ENCODE results near the gene IFT20.
"Not testable (repeated sequence)": the region's sequence is repeated elsewhere in the genome, so short reads cannot be mapped to it uniquely, and the experiment has no call there.

Gene IFT20

DNA sequence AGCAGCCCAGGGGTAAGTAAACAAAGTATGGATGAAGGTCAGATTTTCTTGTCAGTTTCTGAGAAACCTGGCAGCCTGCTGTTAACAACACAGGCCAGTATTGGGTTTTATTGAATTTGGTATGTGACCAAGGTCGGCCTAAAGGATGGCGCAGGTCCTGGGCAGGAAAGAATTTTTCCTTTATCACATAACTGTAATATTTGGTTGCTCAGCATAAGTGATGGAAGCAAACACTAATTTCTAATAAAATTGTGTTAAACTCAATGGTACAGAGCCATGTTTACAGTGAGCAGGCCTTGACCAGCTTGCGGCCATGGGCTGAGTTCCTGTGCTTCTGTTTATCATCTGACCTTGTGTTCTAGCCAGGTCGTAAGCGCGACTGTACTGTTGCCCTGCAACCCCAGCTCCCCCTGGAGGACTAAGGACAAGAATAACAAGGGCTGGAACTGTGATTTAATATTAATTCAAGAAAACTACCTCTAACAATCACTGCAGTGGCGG, 11.5 kb upstream of the IFT20 start:
- no peak overlapping the region for H3K4me3 Mint-ChIP-seq
- DNase-seq = no peak
- H3K9me3 Mint-ChIP-seq = no peaks in the 10 kb centered on the region
- no peak overlapping the region for H3K27ac Mint-ChIP-seq
- no peaks in the 10 kb centered on the region for H3K27me3 Mint-ChIP-seq
- H3K36me3 Mint-ChIP-seq (ENCODE audit: low read depth) = peaks cover 97% of the 10 kb centered on the region
- H3K4me1 Mint-ChIP-seq (ENCODE audit: low read depth) = peaks cover 2% of the 10 kb centered on the region

DNA sequence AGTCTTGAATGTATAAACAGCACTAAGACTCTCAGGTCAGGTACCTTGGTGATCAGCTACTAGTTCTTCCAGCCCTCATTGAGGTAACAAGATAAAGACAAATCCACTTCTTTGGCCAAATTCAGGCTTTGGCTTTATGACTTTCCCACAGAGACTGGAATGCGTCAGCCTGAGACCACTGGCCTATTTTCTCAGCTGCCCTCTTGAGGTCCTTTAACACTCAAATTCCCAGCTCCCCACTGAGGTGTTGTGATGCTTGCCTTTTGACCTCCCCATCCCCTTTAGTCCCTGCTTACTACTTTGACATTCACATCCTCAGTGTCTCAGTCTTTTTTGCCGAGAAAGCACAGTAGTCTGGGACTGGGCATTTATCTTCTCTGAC, 10.9 kb upstream of the IFT20 start:
- no peaks in the 10 kb centered on the region for H3K27me3 Mint-ChIP-seq
- peaks cover 2% of the 10 kb centered on the region for H3K4me1 Mint-ChIP-seq (ENCODE audit: low read depth)
- H3K4me3 Mint-ChIP-seq = no peak overlapping the region
- no peaks in the 10 kb centered on the region for H3K9me3 Mint-ChIP-seq
- H3K27ac Mint-ChIP-seq = peak overlapping the region; percentile 66
- peaks cover 97% of the 10 kb centered on the region for H3K36me3 Mint-ChIP-seq (ENCODE audit: low read depth)
- DNase-seq = no peak

DNA sequence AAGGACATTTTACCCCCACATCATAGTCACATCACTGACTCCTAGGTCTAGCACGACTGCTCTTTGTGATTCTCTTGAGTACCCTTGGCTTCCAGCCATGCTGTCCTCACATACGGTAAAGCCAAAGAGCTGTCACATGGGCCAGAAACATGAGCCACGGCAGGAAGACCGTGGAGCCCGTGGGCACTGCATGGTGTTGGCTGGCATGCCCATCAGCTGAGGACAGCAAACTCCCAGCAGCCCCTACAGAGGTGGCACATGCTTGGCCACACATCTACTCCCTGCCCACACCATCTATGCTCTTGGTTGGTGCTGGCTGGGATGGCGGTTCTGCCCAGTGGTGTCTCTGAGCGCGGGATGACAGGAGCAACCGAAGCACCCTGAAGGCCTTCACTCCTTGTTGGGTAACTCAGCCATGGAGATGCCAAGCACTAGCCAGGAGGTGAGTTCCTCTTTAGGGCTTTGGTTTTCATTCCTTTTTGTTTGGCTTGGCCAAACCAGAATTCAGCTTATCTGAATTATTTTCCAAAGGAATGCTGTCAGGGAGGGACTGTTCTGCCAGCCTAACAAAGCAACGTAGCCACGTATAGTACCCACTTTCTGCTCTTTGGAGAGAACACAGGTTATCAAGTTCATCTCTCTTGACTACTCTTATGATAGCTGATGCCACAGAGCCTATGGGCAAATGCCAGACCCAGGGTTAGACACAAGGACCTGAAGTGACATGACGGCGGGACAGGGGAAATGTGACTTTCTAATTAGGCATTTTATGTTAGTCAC, 10.3 kb upstream of the IFT20 start:
- no peak for DNase-seq
- Mint-ChIP-seq H3K4me3 (no peak overlapping the region), H3K4me1 (ENCODE audit: low read depth) (peaks cover 2% of the 10 kb centered on the region), H3K27ac (peak overlapping the region; percentile 66), H3K27me3 (no peaks in the 10 kb centered on the region), H3K9me3 (no peaks in the 10 kb centered on the region), H3K36me3 (ENCODE audit: low read depth) (peaks cover 97% of the 10 kb centered on the region)

DNA sequence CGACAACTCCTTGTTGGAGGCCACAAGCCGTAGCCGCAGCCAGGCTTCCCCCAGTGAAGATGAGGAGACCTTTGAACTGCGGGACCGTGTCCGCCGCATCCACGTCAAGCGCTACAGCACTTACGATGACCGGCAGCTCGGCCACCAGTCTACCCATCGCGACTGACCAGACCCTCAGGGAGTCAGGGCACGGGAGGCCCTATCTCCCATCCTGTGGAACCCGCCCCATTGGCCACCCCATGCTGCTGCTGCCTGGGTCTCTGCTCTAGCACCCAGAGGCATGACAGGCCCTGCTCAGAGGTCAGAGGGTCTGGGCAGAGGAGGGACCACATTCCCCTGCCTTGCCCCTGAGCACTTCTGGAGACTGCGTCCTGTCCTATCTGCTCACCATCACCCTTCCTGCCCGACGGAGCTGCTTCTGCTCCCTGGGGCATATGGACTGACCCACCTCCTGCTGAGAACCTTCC, 9.2 kb upstream of the IFT20 start:
- peaks cover 2% of the 10 kb centered on the region for H3K4me1 Mint-ChIP-seq (ENCODE audit: low read depth)
- peaks cover 97% of the 10 kb centered on the region for H3K36me3 Mint-ChIP-seq (ENCODE audit: low read depth)
- H3K4me3 Mint-ChIP-seq = no peak overlapping the region
- peak overlapping the region; percentile 13 for H3K27ac Mint-ChIP-seq
- H3K27me3 Mint-ChIP-seq = no peaks in the 10 kb centered on the region
- H3K9me3 Mint-ChIP-seq = no peaks in the 10 kb centered on the region
- DNase-seq = no peak

DNA sequence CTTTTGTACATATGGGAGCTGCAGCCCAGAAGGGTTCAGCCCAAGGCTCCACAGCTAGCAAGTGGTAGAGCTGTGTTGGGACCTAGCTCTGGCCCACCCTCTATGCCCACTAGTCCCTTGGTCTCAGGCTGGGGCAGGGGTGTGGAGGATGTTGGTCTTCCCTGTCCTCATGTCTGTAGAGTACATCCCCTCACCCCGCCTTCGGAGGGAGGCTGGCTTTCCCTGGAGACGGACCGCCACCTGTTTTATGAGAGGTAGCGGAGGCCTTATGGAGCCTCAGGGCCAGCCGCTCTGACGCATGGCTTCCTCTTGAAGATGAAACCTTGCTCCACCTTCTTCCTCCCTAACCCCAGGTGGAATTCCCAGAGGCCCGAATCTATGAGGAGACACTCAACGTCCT, 8.7 kb upstream of the IFT20 start:
- peaks cover 98% of the 10 kb centered on the region for H3K36me3 Mint-ChIP-seq (ENCODE audit: low read depth)

DNA sequence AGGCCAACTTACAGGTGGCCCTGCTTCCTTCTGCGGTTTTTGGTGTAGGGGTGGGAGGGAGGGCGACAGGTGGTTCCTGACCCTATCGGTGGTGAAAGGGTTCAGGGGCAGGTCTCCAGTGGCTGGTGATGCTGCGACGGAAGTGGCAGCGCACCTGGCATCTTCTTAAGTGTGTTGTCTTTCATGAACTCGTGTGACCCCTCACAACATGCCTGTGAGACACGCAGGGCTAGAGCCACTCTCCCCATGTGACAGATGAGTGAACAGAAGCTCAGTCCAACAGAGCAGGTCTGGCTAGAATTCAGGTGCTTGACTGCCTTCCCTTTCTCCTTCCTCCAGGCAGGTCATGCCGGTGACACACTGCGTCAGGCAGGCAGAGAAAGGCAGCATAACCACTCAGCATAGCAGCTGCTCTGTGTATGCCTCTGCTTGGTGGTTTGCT, 8.2 kb upstream of the IFT20 start:
- Mint-ChIP-seq H3K36me3 (ENCODE audit: low read depth) (peaks cover 95% of the 10 kb centered on the region), H3K27me3 (no peaks in the 10 kb centered on the region), H3K4me1 (ENCODE audit: low read depth) (peaks cover 4% of the 10 kb centered on the region), H3K4me3 (no peak overlapping the region), H3K9me3 (no peaks in the 10 kb centered on the region), H3K27ac (peak overlapping the region; percentile 13)
- DNase-seq = no peak

More for the DNA sequence above, 8.7 kb upstream of the IFT20 start:
- Mint-ChIP-seq H3K9me3 (no peaks in the 10 kb centered on the region), H3K27me3 (no peaks in the 10 kb centered on the region), H3K4me3 (no peak overlapping the region), H3K27ac (peak overlapping the region; percentile 13), H3K4me1 (ENCODE audit: low read depth) (peaks cover 2% of the 10 kb centered on the region)
- no peak for DNase-seq

DNA sequence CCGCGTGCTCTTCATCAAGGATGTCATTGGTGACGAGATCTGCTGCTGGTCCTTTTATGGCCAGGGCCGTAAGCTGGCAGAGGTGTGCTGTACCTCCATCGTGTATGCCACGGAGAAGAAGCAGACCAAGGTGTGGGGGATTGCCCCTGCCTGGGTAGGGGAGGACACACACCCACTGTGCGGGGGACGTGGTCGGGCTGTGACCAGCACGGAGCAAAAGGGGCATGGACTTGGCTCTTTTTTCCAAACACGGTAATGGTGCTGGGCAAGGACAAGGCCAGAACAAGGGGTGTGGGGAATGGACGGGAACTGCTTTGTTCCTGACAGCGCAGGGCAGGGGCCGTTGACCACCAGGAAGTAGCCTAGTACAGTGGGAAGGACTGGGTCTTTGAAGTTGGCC, 7.0 kb upstream of the IFT20 start:
- H3K36me3 Mint-ChIP-seq (ENCODE audit: low read depth) = peaks cover 85% of the 10 kb centered on the region
- DNase-seq = no peak
- no peaks in the 10 kb centered on the region for H3K27me3 Mint-ChIP-seq
- peak overlapping the region; percentile 57 for H3K27ac Mint-ChIP-seq
- H3K9me3 Mint-ChIP-seq = no peaks in the 10 kb centered on the region
- H3K4me1 Mint-ChIP-seq (ENCODE audit: low read depth) = peaks cover 13% of the 10 kb centered on the region
- no peak overlapping the region for H3K4me3 Mint-ChIP-seq

- peaks cover 77% of the 10 kb centered on the region for H3K36me3 Mint-ChIP-seq (ENCODE audit: low read depth)
- no peaks in the 10 kb centered on the region for H3K27me3 Mint-ChIP-seq
- H3K4me3 Mint-ChIP-seq = no peak overlapping the region
- H3K9me3 Mint-ChIP-seq = no peaks in the 10 kb centered on the region
- DNase-seq = no peak
- peaks cover 21% of the 10 kb centered on the region for H3K4me1 Mint-ChIP-seq (ENCODE audit: low read depth)
- H3K27ac Mint-ChIP-seq = peak overlapping the region; percentile 44
These were observed 6.2 kb upstream of the IFT20 start for GRCh38 chr17:28341516-28341915.

- no peak for DNase-seq
- Mint-ChIP-seq H3K4me3 (no peak overlapping the region), H3K27ac (no peak overlapping the region), H3K4me1 (ENCODE audit: low read depth) (peaks cover 24% of the 10 kb centered on the region), H3K9me3 (no peaks in the 10 kb centered on the region), H3K27me3 (no peaks in the 10 kb centered on the region), H3K36me3 (ENCODE audit: low read depth) (peaks cover 72% of the 10 kb centered on the region)
These were observed 5.1 kb upstream of the IFT20 start for GRCh38 chr17:28340374-28340773.

GRCh38 chr17:28339431-28339830, 4.2 kb upstream of the IFT20 start:
- Mint-ChIP-seq H3K27me3 (no peaks in the 10 kb centered on the region), H3K9me3 (no peaks in the 10 kb centered on the region), H3K27ac (peak overlapping the region; percentile 26), H3K36me3 (ENCODE audit: low read depth) (peaks cover 63% of the 10 kb centered on the region), H3K4me3 (no peak overlapping the region), H3K4me1 (ENCODE audit: low read depth) (peaks cover 30% of the 10 kb centered on the region)
- no peak for DNase-seq

- not testable (repeated sequence) for H3K27me3 Mint-ChIP-seq, DNase-seq, H3K9me3 Mint-ChIP-seq, H3K4me3 Mint-ChIP-seq
- Mint-ChIP-seq H3K4me1 (ENCODE audit: low read depth) (peaks cover 37% of the 10 kb centered on the region), H3K36me3 (ENCODE audit: low read depth) (peaks cover 57% of the 10 kb centered on the region), H3K27ac (peak overlapping the region; percentile 45)
These were observed 3.5 kb upstream of the IFT20 start for GRCh38 chr17:28338769-28339212.

GRCh38 chr17:28338056-28338768, 2.9 kb upstream of the IFT20 start:
- peak overlapping the region; percentile 45 for H3K27ac Mint-ChIP-seq
- no peak for DNase-seq
- H3K9me3 Mint-ChIP-seq = no peaks in the 10 kb centered on the region
- no peak overlapping the region for H3K4me3 Mint-ChIP-seq
- H3K27me3 Mint-ChIP-seq = no peaks in the 10 kb centered on the region
- H3K36me3 Mint-ChIP-seq (ENCODE audit: low read depth) = peaks cover 52% of the 10 kb centered on the region
- H3K4me1 Mint-ChIP-seq (ENCODE audit: low read depth) = peaks cover 40% of the 10 kb centered on the region

DNA sequence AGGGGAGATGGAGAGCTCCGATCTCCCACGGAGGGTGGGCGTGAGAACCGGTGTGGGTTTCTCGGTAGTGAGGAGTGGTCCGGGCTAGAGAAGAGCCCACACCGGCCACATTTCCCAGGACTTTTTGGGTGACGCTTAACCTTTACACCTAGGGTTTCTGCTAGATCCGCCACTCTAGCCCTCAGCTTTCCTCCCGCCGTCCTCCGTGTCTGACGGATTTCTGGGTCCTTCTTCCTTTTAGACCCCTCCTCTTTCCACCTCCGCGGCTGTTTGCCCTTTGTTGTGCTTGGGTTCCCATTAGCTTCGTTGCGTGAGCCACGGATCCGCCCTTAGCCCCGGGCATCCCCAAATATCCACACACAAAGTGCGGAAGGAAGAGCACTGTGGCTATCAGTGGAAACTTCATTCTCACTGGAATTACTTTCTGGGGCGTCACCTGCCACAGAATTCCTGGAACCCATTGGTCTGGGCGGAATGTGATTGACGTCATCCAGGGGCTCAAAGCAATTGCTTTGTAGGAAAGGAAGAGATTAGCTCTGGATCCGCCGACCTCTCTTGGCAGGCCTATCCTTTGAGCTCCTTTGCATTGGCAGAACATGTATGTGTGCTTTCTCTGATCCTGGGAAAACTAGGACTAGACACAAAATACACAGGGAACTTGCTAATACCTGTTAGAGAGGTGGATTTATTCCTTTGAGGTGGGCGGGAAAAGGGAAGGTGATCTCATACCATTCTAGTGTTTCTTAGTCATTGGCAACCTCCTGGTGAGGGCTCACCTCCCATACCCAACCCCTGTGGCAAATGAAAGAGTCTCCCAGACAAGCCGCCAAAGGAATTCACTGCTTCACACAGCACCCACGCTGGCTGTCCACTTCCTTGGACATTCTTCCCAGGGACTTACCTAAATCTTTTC, 943 bp upstream of the IFT20 start:
- no peaks in the 10 kb centered on the region for H3K27me3 Mint-ChIP-seq
- peak overlapping the region; percentile 94 for H3K4me3 Mint-ChIP-seq
- peaks cover 39% of the 10 kb centered on the region for H3K36me3 Mint-ChIP-seq (ENCODE audit: low read depth)
- peaks cover 47% of the 10 kb centered on the region for H3K4me1 Mint-ChIP-seq (ENCODE audit: low read depth)
- DNase-seq = peak; percentile 49
- peak overlapping the region; percentile 94 for H3K27ac Mint-ChIP-seq
- no peaks in the 10 kb centered on the region for H3K9me3 Mint-ChIP-seq

GRCh38 chr17:28334666-28335200, 539 bp downstream of the IFT20 start:
- no peak for DNase-seq
- Mint-ChIP-seq H3K9me3 (no peaks in the 10 kb centered on the region), H3K27ac (peak overlapping the region; percentile 94), H3K4me3 (peak overlapping the region; percentile 94), H3K27me3 (no peaks in the 10 kb centered on the region), H3K36me3 (ENCODE audit: low read depth) (peaks cover 35% of the 10 kb centered on the region), H3K4me1 (ENCODE audit: low read depth) (peaks cover 47% of the 10 kb centered on the region)

Data from activated T-cell treated with anti-CD3 and anti-CD28 coated beads, Interleukin-2, amount 50 U/mL, for 24 hours (primary cell).